HCT116 (cell line): ENCODE results near the gene TRPM5.

Experiments used
- CTCF ChIP-seq, 3 experiments: fragments of 200-600 bp in 1 of 3; sonication (generic) in 1 of 3; IDR thresholded peaks in 2 of 3; conservative IDR thresholded peaks in 1 of 3; 2 replicates each; pipeline ENCODE4 v1.5.1; 2012 to 2017; ENCODE audit warnings: low read depth in 2 of 3, low read length in 2 of 3, antibody characterized with exemption in 1 of 3, borderline replicate concordance in 1 of 3, control low read depth in 1 of 3, mild to moderate bottlenecking in 1 of 3, mixed read lengths in 1 of 3, mixed run types in 1 of 3, moderate library complexity in 1 of 3; ENCODE audit not compliant: insufficient read depth in 1 of 3
- EZH2 ChIP-seq: fragments of 200-600 bp; sonication (generic); IDR thresholded peaks from 2 replicates; pipeline ENCODE4 v1.6.1; 2017; ENCODE audit warnings: antibody characterized with exemption, mixed run types

- no peak for TF ChIP-seq EZH2
- no peak for TF ChIP-seq CTCF (IDR thresholded peaks at IDR 0.05 in 2 of 3, conservative IDR thresholded peaks at IDR 0.05 in 1 of 3; ENCODE audit: borderline replicate concordance in 1 of 3, insufficient read depth in 1 of 3, low read depth in 2 of 3, low read length in 2 of 3)
Observed at GRCh38 chr11:2417856-2418692, 26.2 kb downstream of the TRPM5 start.
